Endothelial cell of umbilical vein (primary cell): Measurements from ENCODE around the gene ADAM10. TPM values are rescaled to one million over a fixed set of nuclear protein-coding genes. Genes with fewer than 3 reads are reported as not detected.

Experiments
- BruUV-seq: library from RNA; stranded (reverse); fragments of 400-500 nt; replicated peaks from 2 replicates; lab custom pipeline; 2021; lab: Mats Ljungman, UMichigan
- CTCF ChIA-PET: fragments of 300-600, 350-600 bp; sonication (Branson Sonifier 250); formaldehyde crosslinking; loops from one replicate; lab custom pipeline; 2021; ENCODE audit warnings: antibody characterized with exemption, inconsistent platforms; lab: Charles Lee
- POLR2A ChIA-PET: fragments of 300-600, 350-600 bp; sonication (Branson Sonifier 250); formaldehyde crosslinking; loops from one replicate; lab custom pipeline; 2021; ENCODE audit warnings: antibody characterized with exemption, inconsistent platforms; lab: Charles Lee
- DNase-seq: peaks from one replicate; pipeline ENCODE4 v3.0.0-alpha.2; 2011; ENCODE audit warnings: low read depth, low spot score
- FAIRE-seq: peaks from 2 replicates; lab custom pipeline; 2011; peaks lifted over from hg19 to GRCh38; lab: Jason Lieb, UNC
- H2AFZ ChIP-seq: 2 replicates; pipeline ENCODE4 v1.6.0; 2012; ENCODE audit warnings: low read depth, low read length, control low read depth, inconsistent platforms
- H3K27ac ChIP-seq: 2 replicates; pipeline ENCODE4 v1.5.1; 2011; ENCODE audit warnings: low read depth, mild to moderate bottlenecking, control low read depth, low read length, moderate library complexity; ENCODE audit not compliant: insufficient read depth
- H3K27me3 ChIP-seq, 2 experiments: 2 replicates each; pipeline versions ENCODE4 v1.6.0 to v1.6.1; 2011; ENCODE audit warnings: low read length in 2 of 2, mixed read lengths in 1 of 2; ENCODE audit not compliant: control insufficient read depth in 2 of 2, insufficient read depth in 2 of 2
- H3K36me3 ChIP-seq, 2 experiments: 2 replicates in 1 of 2; 3 replicates in 1 of 2; pipeline ENCODE4 v1.5.1; 2011; ENCODE audit warnings: low read length in 2 of 2, mild to moderate bottlenecking in 1 of 2, moderate library complexity in 1 of 2; ENCODE audit not compliant: control insufficient read depth in 2 of 2, insufficient read depth in 2 of 2; ENCODE audit errors: extremely low read depth in 1 of 2
- H3K4me1 ChIP-seq: 3 replicates; pipeline ENCODE4 v1.5.1; 2011; ENCODE audit warnings: mild to moderate bottlenecking, low read length; ENCODE audit not compliant: control insufficient read depth, insufficient read depth; ENCODE audit errors: extremely low read depth
- H3K4me2 ChIP-seq: 2 replicates; pipeline ENCODE4 v1.6.1; 2011; ENCODE audit warnings: low read length, control low read depth, mixed read lengths; ENCODE audit not compliant: insufficient read depth
- H3K4me3 ChIP-seq, 3 experiments: fragments of 200-600 bp in 1 of 3; sonication (generic), shearing (Covaris generic) in 1 of 3; replicated peaks in 1 of 3; 2 replicates each; pipeline ENCODE4 v1.5.1; 2011 to 2016; ENCODE audit warnings: control low read depth in 3 of 3, low read length in 3 of 3, mild to moderate bottlenecking in 2 of 3, inconsistent platforms in 1 of 3, low read depth in 1 of 3, moderate library complexity in 1 of 3; ENCODE audit not compliant: insufficient read depth in 1 of 3
- H3K79me2 ChIP-seq: 2 replicates; pipeline ENCODE4 v1.6.0; 2012; ENCODE audit warnings: low read length, inconsistent platforms; ENCODE audit not compliant: control insufficient read depth, insufficient read depth
- H3K9ac ChIP-seq: replicated peaks from 2 replicates; pipeline ENCODE3; 2011; ENCODE audit warnings: low read length, control low read depth; ENCODE audit not compliant: insufficient read depth; ENCODE audit errors: extremely low read depth
- H3K9me1 ChIP-seq: replicated peaks from 3 replicates; pipeline ENCODE4 v1.6.0; 2011; ENCODE audit warnings: mild to moderate bottlenecking, low read length; ENCODE audit not compliant: control insufficient read depth, insufficient read depth; ENCODE audit errors: extremely low read depth
- H3K9me3 ChIP-seq: replicated peaks from 2 replicates; pipeline ENCODE4 v1.5.1; 2012; ENCODE audit warnings: low read length, inconsistent platforms; ENCODE audit not compliant: control insufficient read depth, insufficient read depth
- H4K20me1 ChIP-seq: replicated peaks from 2 replicates; pipeline ENCODE3; 2011; ENCODE audit warnings: mild to moderate bottlenecking, low read length; ENCODE audit not compliant: control insufficient read depth, insufficient read depth; ENCODE audit errors: extremely low read depth
- CTCF ChIP-seq, 2 donors: IDR thresholded peaks; 1 replicate in 1 of 2; 2 replicates in 1 of 2; pipeline ENCODE4 v1.5.1; 2011; ENCODE audit warnings: low read length in 2 of 2, mild to moderate bottlenecking in 2 of 2, moderate library complexity in 2 of 2, control low read depth in 1 of 2, inconsistent platforms in 1 of 2, low read depth in 1 of 2; ENCODE audit not compliant: insufficient read depth in 1 of 2; ENCODE audit errors: extremely low read depth in 1 of 2
- EZH2 ChIP-seq: IDR thresholded peaks from 2 replicates; pipeline ENCODE4 v1.6.1; 2012; ENCODE audit warnings: borderline replicate concordance, low read depth, mild to moderate bottlenecking, moderate library complexity, low read length, inconsistent platforms; ENCODE audit not compliant: severe bottlenecking
- FOS ChIP-seq: IDR thresholded peaks from 2 replicates; pipeline ENCODE4 v1.6.1; 2011; ENCODE audit warnings: mild to moderate bottlenecking, low read length, moderate library complexity, borderline replicate concordance; ENCODE audit not compliant: insufficient read depth
- GATA2 ChIP-seq: IDR thresholded peaks from 2 replicates; pipeline ENCODE4 v1.7.0; 2011; ENCODE audit warnings: low read depth, mild to moderate bottlenecking, moderate library complexity, mixed read lengths, low read length; ENCODE audit not compliant: insufficient read length, insufficient read depth
- JUN ChIP-seq: IDR thresholded peaks from 2 replicates; pipeline ENCODE4 v1.6.1; 2011; ENCODE audit warnings: borderline replicate concordance, low read depth; ENCODE audit not compliant: insufficient read length, insufficient read depth
- MAX ChIP-seq: IDR thresholded peaks from 2 replicates; pipeline ENCODE4 v1.6.1; 2011; ENCODE audit not compliant: insufficient read depth, insufficient read length
- POLR2A ChIP-seq: IDR thresholded peaks from 2 replicates; pipeline ENCODE4 v1.6.1; 2012; ENCODE audit warnings: low read depth, mild to moderate bottlenecking, control low read depth, low read length
- dilution Hi-C: fragments of 300-500 bp; cut with MboI; formaldehyde crosslinking; loops from one replicate; pipeline ENCODE4 v1.15.0; 2019; ENCODE audit warnings: low sequenced_read_pairs; ENCODE audit not compliant: extremely low pct_ligation_motif_present
- intact Hi-C: fragments of 100-400 bp; cut with micrococcal nuclease; formaldehyde crosslinking; loops from one replicate; pipeline ENCODE4 v1.10.0; 2022
- polyA plus RNA-seq, 4 experiments: library from polyadenylated mRNA; depleted of rRNA in 3 of 4; stranded (reverse) in 3 of 4; unstranded in 1 of 4; fragments of >200 nt; gene quantifications; 2 replicates each; pipeline versions ENCODE4 v1.2.1 to v1.2.3, GENCODE V29; 2011 to 2012; ENCODE audit warnings: missing spikeins in 1 of 4
- total RNA-seq: library from RNA; stranded (reverse); gene quantifications from 2 replicates; pipeline ENCODE4 v1.2.3, GENCODE V29; 2021

ADAM10 gene
- total and polyA plus RNA-seq, 2 donors (not counting 3 experiments of a cell fraction or from before 2014, with no cell fraction given) = 91.3 to 203 TPM

- CTCF ChIA-PET = no interaction called here
- Histone ChIP-seq H4K20me1 (no peaks in the 10 kb centered on the region), H3K9ac (no peak overlapping the region), H3K36me3 (no peaks in the 10 kb centered on the region), H3K4me2 (no peak overlapping the region), H2AFZ (no peak overlapping the region), H3K4me3 (no peak overlapping the region), H3K27me3 (no peaks in the 10 kb centered on the region), H3K79me2 (peaks cover 22% of the 10 kb centered on the region), H3K9me3 (no peaks in the 10 kb centered on the region), H3K27ac (no peak overlapping the region), H3K4me1 (no peaks in the 10 kb centered on the region), H3K9me1 (no peaks in the 10 kb centered on the region)
- TF ChIP-seq EZH2 = no peak
- TF ChIP-seq MAX = no peak
- TF ChIP-seq GATA2 = no peak
- TF ChIP-seq CTCF (IDR thresholded peaks at IDR 0.05; ENCODE audit: extremely low read depth in 1 of 2, insufficient read depth in 1 of 2, low read depth in 1 of 2, low read length in 2 of 2) = no peak
- no peak for TF ChIP-seq JUN
- TF ChIP-seq POLR2A = no peak
- TF ChIP-seq FOS = no peak
- intact Hi-C loops (no loop called here), dilution Hi-C loops (no loop called here)
- no peak for DNase-seq
- no TSS peak for BruUV-seq
- no peak for FAIRE-seq
- POLR2A ChIA-PET = no interaction called here
Measured at GRCh38 chr15:58715266-58715917, 34.1 kb downstream of the ADAM10 start.
